GM23338 (cell line): ENCODE data around the gene FUT7. TPM values are rescaled to one million over a fixed set of nuclear protein-coding genes. Genes with fewer than 3 reads are reported as not detected.
A peak's percentile ranks its signal among the peaks of the same experiment; 100 is the strongest.

ENCODE experiments used
- ATAC-seq: fragments of 200-7000 bp; cut with Tn5 transposase; 3 replicates; pipeline ENCODE4 v1.9.1; 2020
- DNase-seq: peaks from one replicate; pipeline ENCODE4 v3.0.0-alpha.2; 2015; ENCODE audit warnings: low spot score
- H2AFZ ChIP-seq: fragments of 200-600 bp; sonication (generic); 2 replicates; pipeline ENCODE4 v1.8.0; 2016; ENCODE audit warnings: antibody characterized with exemption, mild to moderate bottlenecking, moderate library complexity
- H3F3A ChIP-seq: fragments of 200-600 bp; sonication (generic); replicated peaks from 2 replicates; pipeline ENCODE4 v1.8.0; 2017; ENCODE audit warnings: antibody characterized with exemption, mixed run types, low read depth
- H3K27ac ChIP-seq: fragments of 200-600 bp; sonication (generic); 2 replicates; pipeline ENCODE4 v1.6.1; 2016; ENCODE audit warnings: low read depth
- H3K27me3 ChIP-seq: fragments of 200-600 bp; sonication (generic); 2 replicates; pipeline ENCODE4 v1.8.0; 2016; ENCODE audit warnings: mild to moderate bottlenecking, mixed run types, moderate library complexity; ENCODE audit not compliant: insufficient read depth
- H3K36me3 ChIP-seq: fragments of 200-600 bp; sonication (generic); 2 replicates; pipeline ENCODE4 v1.8.0; 2016; ENCODE audit warnings: mild to moderate bottlenecking; ENCODE audit not compliant: insufficient read depth
- H3K4me1 ChIP-seq: fragments of 200-600 bp; sonication (generic); 2 replicates; pipeline ENCODE4 v1.8.0; 2016; ENCODE audit warnings: mild to moderate bottlenecking, moderate library complexity; ENCODE audit not compliant: insufficient read depth
- H3K4me2 ChIP-seq: fragments of 200-600 bp; sonication (generic); 2 replicates; pipeline ENCODE4 v1.7.1; 2017; ENCODE audit warnings: mixed run types
- H3K4me3 ChIP-seq: fragments of 200-600 bp; sonication (generic); 2 replicates; pipeline ENCODE4 v1.6.1; 2016; ENCODE audit warnings: mixed run types
- H3K79me2 ChIP-seq: fragments of 200-600 bp; sonication (generic); replicated peaks from 2 replicates; pipeline ENCODE4 v1.8.0; 2017; ENCODE audit warnings: mild to moderate bottlenecking; ENCODE audit not compliant: insufficient read depth
- H3K9me2 ChIP-seq: fragments of 200-600 bp; sonication (generic); 2 replicates; pipeline ENCODE4 v1.8.0; 2017; ENCODE audit not compliant: insufficient read depth
- H4K20me1 ChIP-seq: fragments of 200-600 bp; sonication (generic); replicated peaks from 2 replicates; pipeline ENCODE4 v1.8.0; 2017; ENCODE audit warnings: mild to moderate bottlenecking; ENCODE audit not compliant: insufficient read depth
- H3K27ac Mint-ChIP-seq: 2 replicates; pipeline ENCODE4 v1.8.0; 2020; ENCODE audit warnings: inconsistent platforms, mild to moderate bottlenecking, moderate library complexity, mixed read lengths
- H3K27me3 Mint-ChIP-seq: 3 replicates; pipeline ENCODE4 v1.8.0; 2022; ENCODE audit warnings: low read depth, mild to moderate bottlenecking, moderate library complexity, mixed read lengths, inconsistent platforms; ENCODE audit not compliant: insufficient read depth, poor library complexity
- H3K36me3 Mint-ChIP-seq: 3 replicates; pipeline ENCODE4 v1.8.0; 2021; ENCODE audit warnings: low read depth, mild to moderate bottlenecking, inconsistent platforms, moderate library complexity, mixed read lengths
- H3K4me1 Mint-ChIP-seq: 3 replicates; pipeline ENCODE4 v1.8.0; 2020; ENCODE audit warnings: mild to moderate bottlenecking, inconsistent platforms, mixed read lengths
- H3K4me3 Mint-ChIP-seq: 3 replicates; pipeline ENCODE4 v1.8.0; 2021; ENCODE audit warnings: moderate library complexity, mild to moderate bottlenecking, inconsistent platforms, mixed read lengths
- H3K9me3 Mint-ChIP-seq: 3 replicates; pipeline ENCODE4 v1.8.0; 2020; ENCODE audit warnings: moderate library complexity, mild to moderate bottlenecking, inconsistent platforms, mixed read lengths
- CREB1 ChIP-seq: fragments of 250-450 bp; sonication (Bioruptor Pico); IDR thresholded peaks from 2 replicates; pipeline ENCODE4 v1.5.0; 2020; ENCODE audit warnings: low read depth, mild to moderate bottlenecking, moderate library complexity
- EZH2 ChIP-seq: fragments of 200-600 bp; sonication (generic); IDR thresholded peaks from one replicate; pipeline ENCODE4 v1.8.0; 2017; ENCODE audit warnings: antibody characterized with exemption, mild to moderate bottlenecking, low read depth; ENCODE audit not compliant: unreplicated experiment
- JUNB ChIP-seq: IDR thresholded peaks from one replicate; pipeline ENCODE4 v1.6.1; 2016; ENCODE audit warnings: antibody characterized with exemption; ENCODE audit not compliant: unreplicated experiment
- REST ChIP-seq: IDR thresholded peaks from one replicate; pipeline ENCODE4 v1.6.1; 2018; ENCODE audit warnings: antibody characterized with exemption; ENCODE audit not compliant: unreplicated experiment
- ZNF331 ChIP-seq: fragments of 250-450 bp; sonication (Bioruptor Pico); IDR thresholded peaks from 2 replicates; pipeline ENCODE4 v1.5.0; 2020; ENCODE audit warnings: low read depth, mild to moderate bottlenecking, moderate library complexity
- polyA plus RNA-seq: library from polyadenylated mRNA; unstranded; fragments of >200 nt; fragmentation: Nextera tagmentation; extraction: Ambion mirVana; gene quantifications from 2 replicates; pipeline ENCODE4 v1.2.1, GENCODE V29; 2016
- total RNA-seq: library from RNA; depleted of rRNA; stranded (reverse); fragments of >200 nt; shearing (Covaris generic); gene quantifications from 2 replicates; pipeline ENCODE4 v1.2.3, GENCODE V29; 2014
- TF ChIP-seq, protein P1 (sequence below): fragments of 250-450 bp; sonication (Bioruptor Pico); IDR thresholded peaks from 2 replicates; pipeline ENCODE4 v1.5.0; 2020; ENCODE audit warnings: mild to moderate bottlenecking, moderate library complexity

FUT7 gene
- total and polyA plus RNA-seq, 2 experiments from 2014 or later = not detected

DNA sequence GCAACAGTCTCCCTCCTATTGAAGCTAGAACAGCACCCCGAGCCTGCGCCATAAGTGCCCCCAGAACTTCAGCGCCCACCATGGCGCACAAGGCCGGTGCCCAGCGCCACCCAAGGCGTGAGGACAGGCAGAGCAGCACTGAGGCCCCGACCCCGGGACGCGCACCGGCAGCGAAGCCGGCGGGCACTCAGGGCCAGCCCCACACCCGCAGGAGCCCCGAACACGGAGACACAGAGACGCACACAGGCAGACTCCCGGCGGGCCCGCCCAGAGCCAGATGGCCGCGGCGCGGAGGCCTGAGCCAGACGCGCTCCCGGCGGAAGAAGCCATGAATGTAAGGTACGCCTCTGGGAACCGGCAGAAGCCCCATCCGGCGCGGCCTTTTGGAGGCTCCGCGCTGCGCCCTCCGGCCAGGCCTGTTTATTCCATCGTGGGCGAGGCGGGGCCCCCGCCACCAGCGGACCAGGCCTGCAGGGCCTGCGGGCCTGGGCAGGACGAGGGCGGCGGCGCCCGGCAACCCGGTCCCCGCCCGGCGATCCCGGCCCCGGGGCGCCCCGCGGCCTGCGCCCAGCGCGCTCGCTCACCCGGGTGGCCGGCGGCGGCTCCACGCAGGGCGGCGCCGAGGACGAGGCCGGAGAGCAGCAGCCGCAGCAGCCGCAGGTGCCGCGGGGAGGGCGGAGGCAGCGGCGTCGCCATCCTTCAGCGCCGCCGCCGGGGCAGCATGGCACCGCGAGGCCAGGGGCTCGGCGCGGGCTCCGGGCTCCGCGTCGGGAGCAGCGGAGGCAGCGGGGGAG lies 13.6 kb upstream of the FUT7 start:
- Mint-ChIP-seq H3K4me1 (peaks cover 6% of the 10 kb centered on the region; the same call in 1 of the 3 replicates), H3K36me3 (no peaks in the 10 kb centered on the region), H3K4me3 (peak overlapping the region; percentile 74), H3K27me3 (peaks cover 42% of the 10 kb centered on the region), H3K9me3 (no peaks in the 10 kb centered on the region), H3K27ac (no peak overlapping the region)
- H3K79me2 ChIP-seq = peaks cover 7% of the 10 kb centered on the region; the same call in 1 of the 2 replicates
- peak overlapping the region; percentile 98 for H2AFZ ChIP-seq
- peak; percentile 78 for DNase-seq
- H3K4me2 ChIP-seq = peak overlapping the region; percentile 93
- no peaks in the 10 kb centered on the region for H3K9me2 ChIP-seq
- ATAC-seq = peak; percentile 11
- H3K36me3 ChIP-seq = no peaks in the 10 kb centered on the region
- 0 out of 2 replicates have a peak, but pooled peaks have one; percentile 10 for TF ChIP-seq CREB1
- TF ChIP-seq ZNF331 (CRISPR knock-in tag) = no peak
- TF ChIP-seq EZH2 = peak; percentile 50
- H3K27me3 ChIP-seq = peaks cover 40% of the 10 kb centered on the region
- H3K27ac ChIP-seq = no peak overlapping the region
- H4K20me1 ChIP-seq = no peaks in the 10 kb centered on the region; the same call in 1 of the 2 replicates
- H3K4me1 ChIP-seq = peaks cover 7% of the 10 kb centered on the region; the same call in 1 of the 2 replicates
- H3K4me3 ChIP-seq = peak overlapping the region; percentile 87
- no peaks in the 10 kb centered on the region for H3F3A ChIP-seq

- Mint-ChIP-seq H3K4me1 (peaks cover 6% of the 10 kb centered on the region; the same call in 1 of the 3 replicates), H3K27ac (no peak overlapping the region), H3K27me3 (peaks cover 35% of the 10 kb centered on the region), H3K4me3 (peak overlapping the region; percentile 68), H3K36me3 (no peaks in the 10 kb centered on the region), H3K9me3 (no peaks in the 10 kb centered on the region)
- peaks cover 7% of the 10 kb centered on the region; the same call in 1 of the 2 replicates for H3K4me1 ChIP-seq
- H3K36me3 ChIP-seq = no peaks in the 10 kb centered on the region
- peak overlapping the region; percentile 88 for H3K4me2 ChIP-seq
- peak overlapping the region; percentile 87 for H3K4me3 ChIP-seq
- peaks cover 7% of the 10 kb centered on the region; the same call in 1 of the 2 replicates for H3K79me2 ChIP-seq
- TF ChIP-seq, protein P1, sequence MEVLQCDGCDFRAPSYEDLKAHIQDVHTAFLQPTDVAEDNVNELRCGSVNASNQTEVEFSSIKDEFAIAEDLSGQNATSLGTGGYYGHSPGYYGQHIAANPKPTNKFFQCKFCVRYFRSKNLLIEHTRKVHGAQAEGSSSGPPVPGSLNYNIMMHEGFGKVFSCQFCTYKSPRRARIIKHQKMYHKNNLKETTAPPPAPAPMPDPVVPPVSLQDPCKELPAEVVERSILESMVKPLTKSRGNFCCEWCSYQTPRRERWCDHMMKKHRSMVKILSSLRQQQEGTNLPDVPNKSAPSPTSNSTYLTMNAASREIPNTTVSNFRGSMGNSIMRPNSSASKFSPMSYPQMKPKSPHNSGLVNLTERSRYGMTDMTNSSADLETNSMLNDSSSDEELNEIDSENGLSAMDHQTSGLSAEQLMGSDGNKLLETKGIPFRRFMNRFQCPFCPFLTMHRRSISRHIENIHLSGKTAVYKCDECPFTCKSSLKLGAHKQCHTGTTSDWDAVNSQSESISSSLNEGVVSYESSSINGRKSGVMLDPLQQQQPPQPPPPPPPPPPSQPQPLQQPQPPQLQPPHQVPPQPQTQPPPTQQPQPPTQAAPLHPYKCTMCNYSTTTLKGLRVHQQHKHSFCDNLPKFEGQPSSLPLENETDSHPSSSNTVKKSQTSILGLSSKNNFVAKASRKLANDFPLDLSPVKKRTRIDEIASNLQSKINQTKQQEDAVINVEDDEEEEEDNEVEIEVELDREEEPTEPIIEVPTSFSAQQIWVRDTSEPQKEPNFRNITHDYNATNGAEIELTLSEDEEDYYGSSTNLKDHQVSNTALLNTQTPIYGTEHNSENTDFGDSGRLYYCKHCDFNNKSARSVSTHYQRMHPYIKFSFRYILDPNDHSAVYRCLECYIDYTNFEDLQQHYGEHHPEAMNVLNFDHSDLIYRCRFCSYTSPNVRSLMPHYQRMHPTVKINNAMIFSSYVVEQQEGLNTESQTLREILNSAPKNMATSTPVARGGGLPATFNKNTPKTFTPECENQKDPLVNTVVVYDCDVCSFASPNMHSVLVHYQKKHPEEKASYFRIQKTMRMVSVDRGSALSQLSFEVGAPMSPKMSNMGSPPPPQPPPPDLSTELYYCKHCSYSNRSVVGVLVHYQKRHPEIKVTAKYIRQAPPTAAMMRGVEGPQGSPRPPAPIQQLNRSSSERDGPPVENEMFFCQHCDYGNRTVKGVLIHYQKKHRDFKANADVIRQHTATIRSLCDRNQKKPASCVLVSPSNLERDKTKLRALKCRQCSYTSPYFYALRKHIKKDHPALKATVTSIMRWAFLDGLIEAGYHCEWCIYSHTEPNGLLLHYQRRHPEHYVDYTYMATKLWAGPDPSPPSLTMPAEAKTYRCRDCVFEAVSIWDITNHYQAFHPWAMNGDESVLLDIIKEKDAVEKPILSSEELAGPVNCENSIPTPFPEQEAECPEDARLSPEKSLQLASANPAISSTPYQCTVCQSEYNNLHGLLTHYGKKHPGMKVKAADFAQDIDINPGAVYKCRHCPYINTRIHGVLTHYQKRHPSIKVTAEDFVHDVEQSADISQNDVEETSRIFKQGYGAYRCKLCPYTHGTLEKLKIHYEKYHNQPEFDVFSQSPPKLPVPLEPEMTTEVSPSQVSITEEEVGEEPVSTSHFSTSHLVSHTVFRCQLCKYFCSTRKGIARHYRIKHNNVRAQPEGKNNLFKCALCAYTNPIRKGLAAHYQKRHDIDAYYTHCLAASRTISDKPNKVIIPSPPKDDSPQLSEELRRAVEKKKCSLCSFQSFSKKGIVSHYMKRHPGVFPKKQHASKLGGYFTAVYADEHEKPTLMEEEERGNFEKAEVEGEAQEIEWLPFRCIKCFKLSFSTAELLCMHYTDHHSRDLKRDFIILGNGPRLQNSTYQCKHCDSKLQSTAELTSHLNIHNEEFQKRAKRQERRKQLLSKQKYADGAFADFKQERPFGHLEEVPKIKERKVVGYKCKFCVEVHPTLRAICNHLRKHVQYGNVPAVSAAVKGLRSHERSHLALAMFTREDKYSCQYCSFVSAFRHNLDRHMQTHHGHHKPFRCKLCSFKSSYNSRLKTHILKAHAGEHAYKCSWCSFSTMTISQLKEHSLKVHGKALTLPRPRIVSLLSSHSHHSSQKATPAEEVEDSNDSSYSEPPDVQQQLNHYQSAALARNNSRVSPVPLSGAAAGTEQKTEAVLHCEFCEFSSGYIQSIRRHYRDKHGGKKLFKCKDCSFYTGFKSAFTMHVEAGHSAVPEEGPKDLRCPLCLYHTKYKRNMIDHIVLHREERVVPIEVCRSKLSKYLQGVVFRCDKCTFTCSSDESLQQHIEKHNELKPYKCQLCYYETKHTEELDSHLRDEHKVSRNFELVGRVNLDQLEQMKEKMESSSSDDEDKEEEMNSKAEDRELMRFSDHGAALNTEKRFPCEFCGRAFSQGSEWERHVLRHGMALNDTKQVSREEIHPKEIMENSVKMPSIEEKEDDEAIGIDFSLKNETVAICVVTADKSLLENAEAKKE (CRISPR knock-in tag) = no peak
- TF ChIP-seq EZH2 = no peak
- TF ChIP-seq REST = no peak
- TF ChIP-seq JUNB = no peak
- ATAC-seq (no peak), DNase-seq (no peak)
- no peaks in the 10 kb centered on the region; the same call in 1 of the 2 replicates for H4K20me1 ChIP-seq
- peaks cover 34% of the 10 kb centered on the region for H3K27me3 ChIP-seq
- H3K9me2 ChIP-seq = no peaks in the 10 kb centered on the region
- H3K27ac ChIP-seq = no peak overlapping the region
- no peaks in the 10 kb centered on the region for H3F3A ChIP-seq
- H2AFZ ChIP-seq = no peak overlapping the region
Measured at GRCh38 chr9:137044502-137045177, 12.8 kb upstream of the FUT7 start.
